Parathyroid adenoma (tissue), 2 donors: ENCODE data around the gene CCDC85C.

Source experiments
- H2AFZ ChIP-seq: fragments of 300-600 bp; sonication (generic); one replicate; pipeline ENCODE4 v1.7.0; 2017; ENCODE audit warnings: antibody characterized with exemption, mild to moderate bottlenecking
- H3K27ac ChIP-seq: fragments of 300-600 bp; sonication (generic); one replicate; pipeline ENCODE4 v1.7.0; 2017
- H3K27me3 ChIP-seq: fragments of 300-600 bp; sonication (generic); one replicate; pipeline ENCODE4 v1.7.0; 2017; ENCODE audit warnings: low read length; ENCODE audit not compliant: control insufficient read depth, insufficient read depth
- H3K36me3 ChIP-seq: fragments of 300-600 bp; sonication (generic); one replicate; pipeline ENCODE4 v1.7.0; 2017; ENCODE audit warnings: low read length; ENCODE audit not compliant: control insufficient read depth, insufficient read depth
- H3K4me1 ChIP-seq: fragments of 300-600 bp; sonication (generic); one replicate; pipeline ENCODE4 v1.7.0; 2017; ENCODE audit warnings: control low read depth
- H3K4me2 ChIP-seq: fragments of 300-600 bp; sonication (generic); one replicate; pipeline ENCODE4 v1.7.0; 2017; ENCODE audit warnings: low read length
- H3K4me3 ChIP-seq: fragments of 300-600 bp; sonication (generic); one replicate; pipeline ENCODE4 v1.7.0; 2017; ENCODE audit warnings: low read depth, low read length
- H3K79me2 ChIP-seq: fragments of 300-600 bp; sonication (generic); one replicate; pipeline ENCODE4 v1.7.0; 2017; ENCODE audit warnings: control low read depth
- H3K9ac ChIP-seq: fragments of 300-600 bp; sonication (generic); one replicate; pipeline ENCODE4 v1.7.0; 2017; ENCODE audit warnings: mild to moderate bottlenecking
- H3K9me3 ChIP-seq: fragments of 300-600 bp; sonication (generic); one replicate; pipeline ENCODE4 v1.7.0; 2017; ENCODE audit warnings: low read length; ENCODE audit not compliant: control insufficient read depth
- TF ChIP-seq, protein P1 (sequence below): fragments of 300-600 bp; sonication (generic); IDR thresholded peaks from one replicate; pipeline ENCODE4 v1.7.0; 2017; ENCODE audit warnings: antibody characterized with exemption, mild to moderate bottlenecking
- donor health status: primary hyperparathyroidism.

Gene CCDC85C

DNA sequence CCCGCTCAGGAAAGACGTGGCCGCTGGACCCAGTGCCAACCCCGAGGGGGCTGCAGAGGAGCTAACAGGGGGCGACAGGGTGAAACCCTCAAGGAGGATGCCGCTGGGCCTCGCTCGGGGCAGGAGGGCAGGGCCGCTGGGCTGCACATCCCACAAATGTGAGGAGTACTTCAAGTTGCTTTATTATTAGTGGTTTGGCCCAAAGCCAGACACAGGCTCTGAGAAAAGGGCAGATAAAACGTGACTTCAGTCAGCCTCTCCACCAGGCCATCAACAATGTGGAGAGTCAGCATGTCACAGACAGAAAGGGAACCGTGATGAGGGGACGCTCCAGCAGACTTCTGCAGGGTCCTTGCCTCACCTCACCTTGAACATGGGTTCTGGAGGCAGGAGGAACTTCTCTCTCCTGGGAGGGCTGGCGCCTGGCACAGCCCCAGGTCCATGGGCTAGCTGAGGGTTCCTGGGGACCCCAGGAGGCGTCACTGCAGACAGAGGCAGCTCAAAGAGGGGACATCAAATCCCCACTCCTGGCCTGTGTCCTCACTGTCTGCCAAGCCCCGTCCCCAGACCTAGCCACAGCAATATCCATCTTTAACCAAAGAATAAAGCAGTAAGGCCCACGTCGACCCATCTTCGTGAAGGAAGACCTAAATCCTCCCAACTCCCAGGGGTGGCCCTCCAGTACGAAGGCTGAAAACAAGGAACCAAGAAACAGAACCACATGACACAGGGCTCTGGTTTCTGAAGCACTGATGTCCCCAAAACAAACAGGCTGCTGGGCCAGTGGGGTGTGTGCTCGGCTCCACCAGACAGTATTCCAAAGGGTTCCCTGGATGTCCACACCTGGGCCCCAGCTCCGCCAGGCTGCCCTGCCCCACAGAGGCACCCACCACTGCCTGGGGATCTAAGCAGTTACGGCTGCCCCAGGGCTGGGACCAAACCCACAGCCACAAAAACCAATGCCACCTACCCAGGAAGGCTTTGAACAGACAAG is 35.1 kb downstream of the CCDC85C start:
- H3K4me1 ChIP-seq = peaks cover 69% of the 10 kb centered on the region
- H2AFZ ChIP-seq = no peak overlapping the region
- H3K36me3 ChIP-seq = no peaks in the 10 kb centered on the region
- no peak overlapping the region for H3K27ac ChIP-seq
- H3K9me3 ChIP-seq = no peaks in the 10 kb centered on the region
- TF ChIP-seq, protein P1, sequence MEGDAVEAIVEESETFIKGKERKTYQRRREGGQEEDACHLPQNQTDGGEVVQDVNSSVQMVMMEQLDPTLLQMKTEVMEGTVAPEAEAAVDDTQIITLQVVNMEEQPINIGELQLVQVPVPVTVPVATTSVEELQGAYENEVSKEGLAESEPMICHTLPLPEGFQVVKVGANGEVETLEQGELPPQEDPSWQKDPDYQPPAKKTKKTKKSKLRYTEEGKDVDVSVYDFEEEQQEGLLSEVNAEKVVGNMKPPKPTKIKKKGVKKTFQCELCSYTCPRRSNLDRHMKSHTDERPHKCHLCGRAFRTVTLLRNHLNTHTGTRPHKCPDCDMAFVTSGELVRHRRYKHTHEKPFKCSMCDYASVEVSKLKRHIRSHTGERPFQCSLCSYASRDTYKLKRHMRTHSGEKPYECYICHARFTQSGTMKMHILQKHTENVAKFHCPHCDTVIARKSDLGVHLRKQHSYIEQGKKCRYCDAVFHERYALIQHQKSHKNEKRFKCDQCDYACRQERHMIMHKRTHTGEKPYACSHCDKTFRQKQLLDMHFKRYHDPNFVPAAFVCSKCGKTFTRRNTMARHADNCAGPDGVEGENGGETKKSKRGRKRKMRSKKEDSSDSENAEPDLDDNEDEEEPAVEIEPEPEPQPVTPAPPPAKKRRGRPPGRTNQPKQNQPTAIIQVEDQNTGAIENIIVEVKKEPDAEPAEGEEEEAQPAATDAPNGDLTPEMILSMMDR = no peak
- no peak overlapping the region for H3K4me3 ChIP-seq
- peak overlapping the region; percentile 22 for H3K4me2 ChIP-seq
- H3K79me2 ChIP-seq = peaks cover 10% of the 10 kb centered on the region
- H3K27me3 ChIP-seq = no peaks in the 10 kb centered on the region
- H3K9ac ChIP-seq = no peak overlapping the region

DNA sequence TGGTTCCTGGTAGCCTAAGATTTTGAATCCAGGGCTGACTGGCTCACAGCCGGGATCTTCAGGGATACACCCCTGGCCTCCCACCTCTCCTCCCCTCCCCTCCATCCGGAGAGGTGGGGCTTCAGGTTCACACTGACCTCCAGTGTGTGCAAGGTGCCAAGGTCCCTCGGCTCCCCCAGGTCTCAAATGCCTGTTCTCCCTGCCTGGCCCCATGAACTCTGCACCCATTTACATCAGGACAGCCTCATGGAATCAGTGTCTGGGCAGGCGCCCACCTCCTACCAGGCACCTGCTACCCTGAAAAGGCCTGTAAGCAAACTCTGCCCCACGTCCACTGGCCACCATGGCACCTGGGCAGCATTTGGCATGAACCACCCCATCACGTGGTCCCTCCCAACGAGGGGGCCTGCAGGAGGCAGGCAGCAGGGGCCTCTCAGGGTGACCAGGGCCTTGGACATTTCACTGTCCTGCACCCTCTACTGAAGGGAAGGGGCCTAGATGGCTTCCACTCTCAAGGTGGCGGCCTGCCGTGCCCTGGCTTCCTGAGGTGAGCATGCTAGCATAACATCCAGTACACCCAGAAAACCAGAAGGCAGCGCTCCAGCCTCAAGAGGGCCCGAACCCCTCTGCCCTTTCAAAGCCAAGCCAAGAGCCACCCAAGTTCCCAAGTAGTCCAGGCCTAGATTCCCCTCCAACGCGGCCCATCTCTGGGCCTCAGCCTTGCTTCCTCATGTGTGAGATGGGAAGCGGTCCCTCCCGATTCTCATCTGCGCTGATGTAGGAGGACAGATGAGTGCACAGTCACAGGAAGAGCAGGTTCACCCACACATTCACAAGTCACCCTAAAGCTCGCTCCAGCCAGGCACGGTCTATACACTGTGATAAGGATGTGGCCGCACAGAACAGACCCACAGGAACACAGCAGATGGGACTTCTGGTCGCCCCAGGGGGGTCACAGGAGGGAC is 37.3 kb downstream of the CCDC85C start:
- H2AFZ ChIP-seq = no peak overlapping the region
- TF ChIP-seq, protein P1 = no peak
- H3K27me3 ChIP-seq = no peaks in the 10 kb centered on the region
- peak overlapping the region; percentile 26 for H3K4me2 ChIP-seq
- H3K9me3 ChIP-seq = no peaks in the 10 kb centered on the region
- peaks cover 11% of the 10 kb centered on the region for H3K79me2 ChIP-seq
- H3K36me3 ChIP-seq = no peaks in the 10 kb centered on the region
- no peak overlapping the region for H3K27ac ChIP-seq
- H3K4me1 ChIP-seq = peaks cover 61% of the 10 kb centered on the region
- H3K9ac ChIP-seq = no peak overlapping the region
- H3K4me3 ChIP-seq = no peak overlapping the region

DNA sequence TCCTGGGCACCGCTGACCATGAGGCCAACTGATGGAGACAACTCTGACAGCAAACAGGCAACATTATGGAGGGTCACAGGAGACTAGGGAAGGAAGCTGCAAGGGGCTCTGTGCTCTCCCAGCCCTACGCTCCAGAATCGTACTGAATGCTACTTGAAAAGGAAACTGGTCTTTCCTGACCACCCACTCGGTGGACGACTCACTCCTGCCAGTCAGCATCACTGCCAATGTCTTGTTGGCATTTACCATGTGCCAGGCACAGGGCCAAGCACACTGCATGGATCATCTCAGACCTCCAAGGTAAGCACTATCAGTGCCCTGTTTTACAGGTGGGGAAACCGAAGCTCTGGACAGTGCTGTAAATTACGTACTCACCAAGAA is 38.0 kb downstream of the CCDC85C start:
- peak overlapping the region; percentile 26 for H3K4me2 ChIP-seq
- peaks cover 64% of the 10 kb centered on the region for H3K4me1 ChIP-seq
- peaks cover 15% of the 10 kb centered on the region for H3K79me2 ChIP-seq
- no peaks in the 10 kb centered on the region for H3K36me3 ChIP-seq
- no peaks in the 10 kb centered on the region for H3K9me3 ChIP-seq
- H3K27me3 ChIP-seq = no peaks in the 10 kb centered on the region
- TF ChIP-seq, protein P1 = no peak
- H3K4me3 ChIP-seq = no peak overlapping the region
- no peak overlapping the region for H3K9ac ChIP-seq
- H3K27ac ChIP-seq = no peak overlapping the region
- no peak overlapping the region for H2AFZ ChIP-seq

DNA sequence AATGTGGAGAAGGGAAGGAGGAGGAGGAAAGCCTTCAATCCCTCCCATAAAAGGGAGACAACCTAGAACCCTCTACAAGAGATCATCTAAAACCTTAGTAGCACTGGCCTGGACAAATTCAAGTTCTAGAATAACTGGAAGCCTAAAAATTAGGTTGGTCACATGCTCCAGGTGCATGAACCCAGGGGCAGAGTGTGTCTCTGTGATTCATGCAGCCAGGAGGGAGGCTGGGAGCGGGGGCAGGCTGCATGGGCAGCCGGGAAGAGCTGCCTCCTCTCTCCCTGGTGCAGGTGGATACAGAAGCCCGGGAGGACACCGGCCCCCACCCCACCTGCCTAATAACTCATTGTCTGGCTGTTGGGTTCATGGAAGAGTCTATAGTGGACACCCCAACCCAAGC is 38.6 kb downstream of the CCDC85C start:
- no peaks in the 10 kb centered on the region for H3K36me3 ChIP-seq
- H3K27ac ChIP-seq = peak overlapping the region; percentile 62
- no peak overlapping the region for H3K4me2 ChIP-seq
- H3K4me1 ChIP-seq = peaks cover 65% of the 10 kb centered on the region
- H3K4me3 ChIP-seq = no peak overlapping the region
- H3K27me3 ChIP-seq = no peaks in the 10 kb centered on the region
- TF ChIP-seq, protein P1 = no peak
- no peaks in the 10 kb centered on the region for H3K9me3 ChIP-seq
- H3K79me2 ChIP-seq = peaks cover 19% of the 10 kb centered on the region
- H3K9ac ChIP-seq = no peak overlapping the region
- H2AFZ ChIP-seq = no peak overlapping the region
